Breast epithelium (tissue), 3 donors: Measurements from ENCODE around the gene KCNN4.

Source experiments
- POLR2A ChIP-seq: fragments of 450-650 bp; IDR thresholded peaks from one replicate; pipeline ENCODE4 v1.6.1; 2016; ENCODE audit warnings: antibody characterized with exemption, mild to moderate bottlenecking, moderate library complexity
- POLR2AphosphoS5 ChIP-seq, 3 donors: sonication (generic); formaldehyde crosslinking; IDR thresholded peaks; one replicate each; pipeline ENCODE4 v1.6.1; 2017; ENCODE audit warnings: antibody characterized with exemption in 3 of 3
- TF ChIP-seq, protein P1 (sequence below), 3 donors: fragments of 450-650 bp; IDR thresholded peaks; one replicate each; pipeline ENCODE4 v1.5.1; 2016 to 2017; ENCODE audit warnings: antibody characterized with exemption in 3 of 3, mild to moderate bottlenecking in 3 of 3, moderate library complexity in 3 of 3

DNA sequence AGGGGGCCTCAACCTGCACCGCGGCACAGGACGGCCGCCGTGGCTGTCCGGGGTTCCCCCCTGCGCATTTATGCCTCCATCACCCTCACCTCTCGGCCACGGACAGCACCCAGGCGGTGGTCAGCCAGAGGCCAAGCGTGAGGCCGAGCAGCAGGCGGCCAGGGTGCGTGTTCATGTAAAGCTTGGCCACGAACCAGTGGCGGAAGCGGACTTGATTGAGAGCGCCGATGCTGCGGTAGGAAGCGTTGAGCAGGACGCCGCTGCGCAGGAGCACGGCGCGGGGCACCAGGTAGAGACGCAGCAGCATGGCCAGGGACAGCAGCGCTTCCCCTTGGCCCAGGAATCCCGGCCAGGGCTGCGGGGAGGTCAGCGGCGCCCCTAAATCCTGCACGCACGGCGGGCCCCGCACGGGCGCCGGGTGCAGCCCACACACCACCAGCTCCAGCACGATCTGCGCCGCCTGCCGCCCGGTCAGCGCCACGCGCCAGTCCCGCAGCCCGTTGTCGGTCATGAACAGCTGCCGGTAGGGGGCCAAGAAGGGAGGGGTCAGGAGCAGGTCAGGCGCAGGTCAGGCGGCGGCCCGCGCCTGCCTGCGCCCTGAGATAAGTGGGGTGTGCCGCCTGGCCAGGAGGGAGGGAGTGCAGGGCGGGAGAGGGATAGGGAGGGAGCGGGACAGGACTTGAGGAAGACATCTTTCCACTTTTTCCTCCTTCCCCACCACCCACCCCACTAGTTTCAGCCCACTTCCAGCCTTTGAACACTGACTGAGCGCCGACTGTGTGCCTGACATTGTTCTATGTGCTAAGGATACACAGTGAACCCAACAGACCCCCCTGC, 6.5 kb downstream of the KCNN4 start:
- TF ChIP-seq, protein P1, sequence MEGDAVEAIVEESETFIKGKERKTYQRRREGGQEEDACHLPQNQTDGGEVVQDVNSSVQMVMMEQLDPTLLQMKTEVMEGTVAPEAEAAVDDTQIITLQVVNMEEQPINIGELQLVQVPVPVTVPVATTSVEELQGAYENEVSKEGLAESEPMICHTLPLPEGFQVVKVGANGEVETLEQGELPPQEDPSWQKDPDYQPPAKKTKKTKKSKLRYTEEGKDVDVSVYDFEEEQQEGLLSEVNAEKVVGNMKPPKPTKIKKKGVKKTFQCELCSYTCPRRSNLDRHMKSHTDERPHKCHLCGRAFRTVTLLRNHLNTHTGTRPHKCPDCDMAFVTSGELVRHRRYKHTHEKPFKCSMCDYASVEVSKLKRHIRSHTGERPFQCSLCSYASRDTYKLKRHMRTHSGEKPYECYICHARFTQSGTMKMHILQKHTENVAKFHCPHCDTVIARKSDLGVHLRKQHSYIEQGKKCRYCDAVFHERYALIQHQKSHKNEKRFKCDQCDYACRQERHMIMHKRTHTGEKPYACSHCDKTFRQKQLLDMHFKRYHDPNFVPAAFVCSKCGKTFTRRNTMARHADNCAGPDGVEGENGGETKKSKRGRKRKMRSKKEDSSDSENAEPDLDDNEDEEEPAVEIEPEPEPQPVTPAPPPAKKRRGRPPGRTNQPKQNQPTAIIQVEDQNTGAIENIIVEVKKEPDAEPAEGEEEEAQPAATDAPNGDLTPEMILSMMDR (IDR thresholded peaks at IDR 0.05): peak in 1 of 3 donors; percentile 16
- TF ChIP-seq POLR2A (no peak), POLR2AphosphoS5 (IDR thresholded peaks at IDR 0.05) (no peak)
